GM19463 (cell line): ENCODE measurements around the gene DUSP2.
A peak's percentile ranks its signal among the peaks of the same experiment; 100 is the strongest.
"Not testable (repeated sequence)": the region's sequence is repeated elsewhere in the genome, so short reads cannot be mapped to it uniquely, and the experiment has no call there.

Experiments
- ATAC-seq: cut with Tn5 transposase; IDR thresholded peaks from one replicate; pipeline ENCODE4 v1.9.1; 2021; ENCODE audit warnings: mild to moderate bottlenecking, moderate library complexity; ENCODE audit not compliant: unreplicated experiment

The DUSP2 gene

DNA sequence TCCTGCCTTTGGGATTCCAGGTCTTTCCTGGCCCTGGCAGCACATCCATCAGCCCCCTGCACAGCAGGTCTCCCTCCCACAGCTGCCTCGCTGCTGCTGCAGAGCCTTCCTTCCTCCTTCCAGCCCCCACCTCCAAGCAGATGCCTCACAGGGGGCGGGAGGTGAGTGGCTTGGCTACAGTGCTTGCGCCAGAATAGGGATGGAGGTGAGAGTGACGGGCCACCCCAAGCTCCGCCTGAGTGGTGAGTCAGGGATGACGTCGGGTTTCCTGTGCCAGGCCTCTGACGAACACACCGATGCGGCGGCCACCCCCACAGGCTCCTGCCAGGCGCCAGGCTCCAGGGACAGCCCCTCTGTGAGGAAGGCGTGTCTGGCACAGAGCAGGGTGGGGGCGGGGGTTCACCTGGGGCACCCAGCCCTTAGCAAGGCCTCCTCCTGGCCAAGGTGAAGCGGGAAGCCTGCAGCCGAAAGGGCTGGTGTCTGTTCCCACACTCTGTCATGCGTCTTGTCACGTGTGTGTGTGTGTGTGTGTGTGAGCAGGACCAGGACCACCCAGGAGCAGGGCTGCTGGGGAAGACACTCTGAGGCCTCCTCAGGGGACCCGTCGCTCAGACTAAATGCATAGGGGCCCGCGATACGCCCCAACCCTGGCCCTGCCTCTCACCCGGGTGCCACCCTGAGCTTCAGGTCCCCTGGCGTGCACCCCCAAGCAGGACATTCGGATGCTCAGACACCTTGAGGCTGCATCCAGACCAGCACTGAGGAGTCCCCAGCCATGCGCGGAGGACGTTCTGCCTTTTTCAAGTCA lies 3.4 kb upstream of the DUSP2 start:
- peak; percentile 37 for ATAC-seq

GRCh38 chr2:96147593-96148201 lies 2.5 kb upstream of the DUSP2 start:
- no peak for ATAC-seq

DNA sequence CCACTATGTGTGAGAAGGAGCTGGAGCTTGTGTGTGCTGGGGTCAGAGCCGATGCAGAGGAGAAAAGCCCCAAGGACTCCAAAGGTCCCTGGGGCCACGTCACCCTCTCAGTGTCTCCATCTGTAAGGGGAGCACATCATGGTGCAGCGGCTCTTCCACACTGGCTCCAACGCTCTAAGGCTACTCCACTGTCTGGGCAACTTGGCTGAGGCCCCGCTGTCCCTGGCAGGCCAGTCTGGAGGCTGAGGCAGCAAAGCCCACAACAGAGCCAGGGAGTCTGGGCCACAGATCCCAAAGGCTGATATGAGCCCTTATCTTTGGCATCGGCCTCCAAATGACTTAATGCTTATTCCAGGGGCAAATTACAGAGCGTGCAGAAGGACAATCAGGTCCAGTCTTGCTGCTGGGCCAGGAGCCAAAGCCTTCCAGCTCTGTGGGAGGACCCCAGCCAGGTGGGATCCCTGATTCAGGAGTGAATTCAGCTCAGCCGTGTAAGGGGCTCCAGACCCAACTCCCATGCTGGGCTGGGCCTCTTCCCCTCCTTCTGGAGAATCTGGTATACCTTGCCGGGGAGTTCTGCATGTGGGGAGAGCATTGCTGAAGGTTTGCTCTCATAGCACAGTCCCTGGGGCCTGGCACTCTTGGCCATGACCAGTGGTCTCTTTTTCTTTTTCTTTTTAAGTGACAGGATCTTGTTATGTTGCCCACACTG lies 1.8 kb upstream of the DUSP2 start:
- ATAC-seq: no peak

DNA sequence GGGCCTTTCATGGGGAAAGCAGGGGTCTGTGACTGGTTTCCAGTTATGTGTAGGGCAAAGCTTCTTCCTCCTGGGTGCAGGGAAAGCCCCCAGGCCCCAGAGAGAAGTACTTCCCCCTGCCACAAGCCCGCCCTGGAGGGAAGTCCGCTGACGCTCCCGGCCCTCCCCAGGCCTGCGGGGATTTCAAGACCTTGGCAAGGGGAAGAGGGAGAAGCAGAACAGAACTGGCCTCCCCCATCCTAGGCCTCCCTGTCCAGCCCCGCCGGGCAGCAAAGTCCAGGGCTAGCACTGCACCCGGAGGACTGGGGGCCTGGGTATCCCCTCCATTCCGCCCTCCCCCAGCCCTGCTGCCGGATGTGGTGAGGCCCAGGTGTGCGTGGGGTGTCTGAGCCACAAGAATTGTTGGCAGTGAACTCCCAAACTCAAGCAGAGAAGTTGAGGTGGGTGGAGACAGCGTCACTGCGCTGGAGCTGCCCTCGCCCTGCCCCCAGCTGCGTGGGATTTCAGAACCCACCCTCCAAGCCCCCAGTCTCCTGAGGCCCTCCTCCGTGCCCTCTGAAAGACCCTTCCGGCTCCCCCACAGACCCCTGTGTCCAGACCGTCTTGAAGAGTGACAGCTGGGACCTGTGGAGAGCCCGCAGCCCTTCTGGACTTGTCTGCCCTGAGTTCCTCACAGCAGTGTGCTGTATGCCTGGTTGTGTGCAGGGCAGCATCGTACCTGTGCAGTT lies 1.1 kb upstream of the DUSP2 start:
- ATAC-seq: peak; percentile 28

DNA sequence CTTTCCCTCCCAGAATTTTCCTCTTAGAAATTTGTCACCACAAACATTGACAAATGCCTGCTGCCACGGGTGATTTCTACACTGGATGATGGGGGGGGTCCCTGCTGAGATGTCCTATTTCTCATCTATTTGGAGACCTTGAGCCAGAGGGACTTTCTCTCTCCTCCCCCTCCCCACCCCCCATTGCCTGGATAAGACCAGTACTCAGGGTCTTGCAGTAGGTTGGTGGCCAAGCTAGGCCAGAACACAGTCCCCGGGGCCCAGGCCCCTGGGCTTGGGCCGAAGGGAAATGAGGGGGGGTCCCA lies 560 bp upstream of the DUSP2 start:
- no peak for ATAC-seq

DNA sequence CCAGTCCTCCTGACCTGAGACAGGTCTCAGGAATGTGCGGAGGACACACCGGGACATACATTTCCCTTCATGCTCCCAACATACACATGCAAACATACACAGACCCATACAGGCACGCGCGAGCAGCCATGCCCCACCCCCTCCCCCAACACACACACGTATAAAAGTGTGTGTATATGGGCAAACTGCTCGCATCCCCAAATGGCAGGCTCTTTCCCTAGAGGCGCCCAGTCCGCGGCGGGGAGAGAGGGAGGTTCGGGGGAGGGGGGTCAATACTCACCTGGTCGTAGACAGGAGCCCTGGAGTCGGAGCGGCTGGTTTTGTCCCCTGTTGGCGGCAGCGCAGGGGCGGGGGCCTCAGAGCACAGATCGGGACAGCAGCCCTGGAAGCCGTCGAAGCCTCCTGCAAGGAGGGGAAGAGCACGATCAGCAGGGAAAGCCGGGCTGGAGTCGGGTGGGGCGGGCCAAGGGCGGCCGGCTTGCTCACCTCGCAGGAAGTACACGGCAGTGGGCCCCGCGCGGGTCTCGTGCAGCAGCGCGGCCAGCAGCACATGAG lies 682 bp downstream of the DUSP2 start:
- peak; percentile 0 for ATAC-seq

GRCh38 chr2:96143848-96144480 lies 1.3 kb downstream of the DUSP2 start:
- ATAC-seq: no peak

DNA sequence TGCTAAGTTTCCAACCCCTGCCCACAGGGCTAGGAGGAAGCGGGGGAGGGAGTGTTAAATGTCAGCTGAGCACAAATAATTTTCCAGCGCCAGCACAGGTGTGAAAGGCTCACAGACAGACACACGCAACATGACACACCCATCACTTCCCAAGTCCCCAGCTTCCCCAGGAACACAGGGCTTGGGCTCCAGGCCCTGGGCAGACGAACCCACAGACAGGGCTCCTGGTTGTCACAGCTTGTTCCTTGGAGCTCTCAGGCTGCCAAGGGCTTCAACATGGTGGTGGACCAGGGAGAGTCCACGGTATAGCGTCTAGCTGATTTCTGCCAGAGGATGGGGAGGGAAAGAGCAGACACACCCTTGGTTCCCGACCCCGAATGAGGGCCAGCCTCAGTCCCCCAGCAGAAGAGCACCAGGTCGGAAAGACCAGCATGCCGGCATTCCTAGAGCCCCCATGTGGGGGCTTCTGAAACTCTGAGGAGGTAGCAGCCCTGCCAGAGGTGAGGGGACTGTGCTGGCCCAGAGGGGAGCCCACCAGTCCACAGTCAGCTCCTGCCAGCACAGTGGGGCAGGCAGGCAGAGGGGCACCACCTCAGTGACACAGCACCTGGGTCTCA lies 1.9 kb downstream of the DUSP2 start:
- ATAC-seq: no peak

- ATAC-seq: no peak
Observed at GRCh38 chr2:96142217-96143113, 2.8 kb downstream of the DUSP2 start.

GRCh38 chr2:96141624-96141967 lies 3.6 kb downstream of the DUSP2 start:
- ATAC-seq: not testable (repeated sequence)

DNA sequence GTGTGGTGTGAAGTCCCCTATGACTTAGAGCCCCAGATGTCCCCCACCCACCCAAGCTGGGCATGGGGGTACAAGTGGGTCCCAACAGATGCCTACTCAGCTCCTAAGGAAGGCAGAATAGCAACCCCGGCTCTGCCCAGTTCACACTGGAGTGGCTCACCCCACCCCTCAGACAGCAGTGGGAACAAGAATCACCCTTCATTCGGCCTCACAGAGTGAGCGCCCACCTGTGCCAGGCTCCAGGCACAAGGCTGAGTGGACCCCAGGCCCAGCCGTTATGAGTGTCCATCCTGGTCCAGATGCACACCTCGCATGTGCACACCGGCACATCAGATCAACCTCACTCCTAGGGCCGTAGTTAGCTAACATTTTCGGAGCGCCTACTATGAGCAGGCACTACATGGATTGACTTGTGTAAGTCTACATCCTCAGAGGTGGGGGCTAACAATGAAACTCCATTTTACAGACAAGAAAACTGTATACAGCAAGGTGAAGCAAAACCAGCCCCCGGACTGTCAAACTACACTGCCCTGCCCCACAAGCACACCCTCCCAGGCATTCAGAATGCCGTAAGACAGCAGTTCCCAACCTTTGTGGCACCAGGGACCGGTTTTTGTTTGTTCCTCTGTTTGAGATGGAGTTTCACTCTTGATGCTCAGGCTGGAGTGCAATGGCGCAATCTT lies 4.2 kb downstream of the DUSP2 start:
- ATAC-seq: no peak

DNA sequence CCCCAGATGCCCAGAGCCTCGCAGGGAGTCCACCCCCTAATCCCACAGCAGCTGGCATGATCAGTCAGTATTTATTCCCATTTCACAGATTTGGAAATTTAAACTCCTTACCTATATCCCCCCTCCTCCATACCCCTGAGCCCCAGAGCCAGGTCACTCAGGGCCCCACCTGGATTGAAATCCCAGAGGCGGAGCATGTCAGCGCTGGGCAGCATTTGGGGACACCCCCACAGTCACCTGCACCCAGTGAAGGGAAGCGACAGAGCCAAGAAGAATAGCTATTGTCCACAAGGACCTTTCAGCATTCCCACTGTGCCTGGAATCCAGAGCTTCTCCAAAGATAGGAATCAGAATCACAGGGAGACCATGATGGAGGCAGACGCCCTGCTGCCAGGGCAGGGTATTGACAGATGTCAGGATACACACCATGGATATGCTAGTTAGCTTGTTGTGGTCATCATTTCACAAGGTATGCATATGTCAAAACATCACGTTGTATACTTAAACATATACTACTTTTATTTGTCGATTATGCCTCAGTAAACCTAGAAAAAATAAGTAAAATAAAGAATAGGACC lies 6.0 kb downstream of the DUSP2 start:
- no peak for ATAC-seq

GRCh38 chr2:96138179-96139145 lies 6.8 kb downstream of the DUSP2 start, which contains the start of gene ASTL:
Gene ASTL (minus strand): TSS chr2:96138502. CDS start chr2:96138436, 66 bp downstream.
- ATAC-seq: peak; percentile 48

GRCh38 chr2:96137321-96138178 lies 7.7 kb downstream of the DUSP2 start:
- ATAC-seq: no peak

- no peak for ATAC-seq
Observed at GRCh38 chr2:96136129-96136720, 9.0 kb downstream of the DUSP2 start.

GRCh38 chr2:96135621-96136020 lies 9.6 kb downstream of the DUSP2 start:
- no peak for ATAC-seq
